IMR-90 (cell line): ENCODE measurements around the gene PRKAG2. TPM values are rescaled to one million over a fixed set of nuclear protein-coding genes. Genes with fewer than 3 reads are reported as not detected.
A peak's percentile ranks its signal among the peaks of the same experiment; 100 is the strongest.

Experiments
- ATAC-seq: fragments of 200-7000 bp; cut with Tn5 transposase; 2 replicates; pipeline ENCODE4 v1.9.1; 2020; ENCODE audit warnings: low read depth, mild to moderate bottlenecking, moderate library complexity
- BruUV-seq: library from RNA; stranded (reverse); fragments of 400-500 nt; replicated peaks from 2 replicates; lab custom pipeline; 2021; lab: Mats Ljungman, UMichigan
- CTCF ChIA-PET: fragments of 300-600 bp; formaldehyde crosslinking; extraction: SDS; loops from one replicate; lab custom pipeline; 2021; ENCODE audit warnings: antibody characterized with exemption; lab: Yijun Ruan, JAX
- POLR2A ChIA-PET: fragments of 300-600 bp; sonication (Branson Sonifier 250); formaldehyde crosslinking; loops from one replicate; lab custom pipeline; 2022; ENCODE audit warnings: antibody characterized with exemption; ENCODE audit not compliant: unreplicated experiment; lab: Charles Lee
- DNase-seq: peaks from one replicate; pipeline ENCODE4 v3.0.0; 2013
- H2AFZ ChIP-seq: replicated peaks from 2 replicates; pipeline ENCODE3; 2013; ENCODE audit warnings: low read length, mild to moderate bottlenecking; ENCODE audit not compliant: poor library complexity
- H2AK5ac ChIP-seq: 2 replicates; pipeline ENCODE4 v1.6.1; 2013; ENCODE audit warnings: low read depth, low read length, inconsistent platforms
- H2AK9ac ChIP-seq: replicated peaks from 2 replicates; pipeline ENCODE3; 2013; ENCODE audit warnings: mild to moderate bottlenecking, low read depth, low read length, moderate library complexity; ENCODE audit not compliant: poor library complexity
- H2BK120ac ChIP-seq: 2 replicates; pipeline ENCODE4 v1.6.1; 2013; ENCODE audit warnings: low read depth, low read length, inconsistent platforms
- H2BK15ac ChIP-seq: 3 replicates; pipeline ENCODE4 v1.6.1; 2013; ENCODE audit warnings: low read depth, low read length, inconsistent platforms
- H2BK20ac ChIP-seq: 2 replicates; pipeline ENCODE4 v1.6.1; 2013; ENCODE audit warnings: low read depth, mild to moderate bottlenecking, inconsistent platforms, low read length, moderate library complexity
- H2BK5ac ChIP-seq: 2 replicates; pipeline ENCODE4 v1.6.1; 2013; ENCODE audit warnings: mild to moderate bottlenecking, low read depth, low read length, inconsistent platforms; ENCODE audit not compliant: poor library complexity, severe bottlenecking
- H3K14ac ChIP-seq: replicated peaks from 2 replicates; pipeline ENCODE4 v1.6.1; 2013; ENCODE audit warnings: low read depth, low read length, inconsistent platforms
- H3K18ac ChIP-seq: 2 replicates; pipeline ENCODE4 v1.6.1; 2013; ENCODE audit warnings: low read depth, low read length, control low read depth
- H3K23ac ChIP-seq: 2 replicates; pipeline ENCODE4 v1.6.1; 2013; ENCODE audit warnings: low read depth, low read length, inconsistent platforms
- H3K27ac ChIP-seq: 2 replicates; pipeline ENCODE4 v1.5.1; 2013; ENCODE audit warnings: mild to moderate bottlenecking, control low read depth, low read length; ENCODE audit not compliant: insufficient read depth
- H3K27me3 ChIP-seq: 2 replicates; pipeline ENCODE4 v1.6.1; 2013; ENCODE audit warnings: low read length; ENCODE audit not compliant: control insufficient read depth, insufficient read depth
- H3K36me3 ChIP-seq: 2 replicates; pipeline ENCODE4 v1.6.1; 2013; ENCODE audit warnings: low read length, mixed read lengths; ENCODE audit not compliant: control insufficient read depth, insufficient read depth
- H3K4ac ChIP-seq: 2 replicates; pipeline ENCODE4 v1.6.1; 2013; ENCODE audit warnings: low read depth, low read length, inconsistent platforms
- H3K4me1 ChIP-seq: 2 replicates; pipeline ENCODE4 v1.6.1; 2013; ENCODE audit warnings: low read length, mixed read lengths; ENCODE audit not compliant: control insufficient read depth, insufficient read depth
- H3K4me2 ChIP-seq: 2 replicates; pipeline ENCODE4 v1.6.1; 2013; ENCODE audit warnings: low read depth, mild to moderate bottlenecking, control low read depth, low read length, moderate library complexity
- H3K4me3 ChIP-seq: 2 replicates; pipeline ENCODE4 v1.5.1; 2013; ENCODE audit warnings: low read depth, mild to moderate bottlenecking, control low read depth, low read length, moderate library complexity; ENCODE audit not compliant: insufficient read depth
- H3K56ac ChIP-seq: 2 replicates; pipeline ENCODE4 v1.6.1; 2013; ENCODE audit warnings: low read length, inconsistent platforms; ENCODE audit not compliant: insufficient read depth; ENCODE audit errors: extremely low read depth
- H3K79me1 ChIP-seq, 2 experiments: 2 replicates each; pipeline ENCODE4 v1.6.1; 2013; ENCODE audit warnings: low read length in 2 of 2, inconsistent platforms in 1 of 2, low read depth in 1 of 2
- H3K9ac ChIP-seq: 2 replicates; pipeline ENCODE4 v1.6.1; 2013; ENCODE audit warnings: low read depth, low read length, control low read depth
- H3K9me1 ChIP-seq: 2 replicates; pipeline ENCODE4 v1.6.1; 2013; ENCODE audit warnings: low read length, inconsistent platforms; ENCODE audit not compliant: insufficient read depth
- H3K9me3 ChIP-seq: 2 replicates; pipeline ENCODE4 v1.6.1; 2013; ENCODE audit warnings: low read length; ENCODE audit not compliant: control insufficient read depth, insufficient read depth
- H4K20me1 ChIP-seq: 2 replicates; pipeline ENCODE4 v1.6.1; 2013; ENCODE audit warnings: low read length, inconsistent platforms; ENCODE audit not compliant: insufficient read depth
- H4K5ac ChIP-seq: 2 replicates; pipeline ENCODE4 v1.6.1; 2013; ENCODE audit warnings: mild to moderate bottlenecking, low read depth, low read length, control low read depth
- H4K8ac ChIP-seq, 2 experiments: 2 replicates each; pipeline ENCODE4 v1.6.1; 2013; ENCODE audit warnings: low read depth in 2 of 2, low read length in 2 of 2, control low read depth in 1 of 2, inconsistent platforms in 1 of 2
- H4K91ac ChIP-seq: 2 replicates; pipeline ENCODE4 v1.6.1; 2013; ENCODE audit warnings: low read depth, low read length, inconsistent platforms; ENCODE audit not compliant: insufficient read depth
- MAZ ChIP-seq: IDR thresholded peaks from 2 replicates; pipeline ENCODE4 v1.6.1; 2012; ENCODE audit warnings: low read depth, mild to moderate bottlenecking, low read length, improper control_type of control experiment, moderate library complexity, borderline replicate concordance
- USF2 ChIP-seq: fragments of 150-350 bp; IDR thresholded peaks from 2 replicates; pipeline ENCODE4 v1.6.1; 2017; ENCODE audit warnings: mild to moderate bottlenecking, antibody characterized with exemption, low read length, low read depth
- WGBS, 2 experiments: methylation state at CpG; one replicate each; pipeline versions ENCODE4 v1.1.5 to v1.1.7; 2013; ENCODE audit warnings: missing lambda C conversion rate in 2 of 2; ENCODE audit not compliant: insufficient read length in 1 of 2; ENCODE audit errors: extremely low coverage in 2 of 2; 5-methylcytosine and 5-hydroxymethylcytosine counted together
- dilution Hi-C: fragments of 300-500 bp; cut with HindIII; formaldehyde crosslinking; loops from one replicate; pipeline ENCODE4 v1.14.3; 2018; ENCODE audit warnings: low sequenced_read_pairs; ENCODE audit not compliant: unreplicated experiment
- in situ Hi-C: fragments of 300-500 bp; cut with MboI; formaldehyde crosslinking; loops from 3 replicates; pipeline ENCODE4 v1.14.3; 2019; ENCODE audit warnings: low sequenced_read_pairs, inconsistent platforms, mixed read lengths
- intact Hi-C: fragments of 100-400 bp; cut with micrococcal nuclease; formaldehyde crosslinking; loops from 2 replicates; pipeline ENCODE4 v1.10.0; 2022
- polyA plus RNA-seq, 3 experiments: library from polyadenylated mRNA; depleted of rRNA; stranded (reverse); fragments of >200 nt; gene quantifications; 2 replicates each; pipeline ENCODE4 v1.2.3, GENCODE V29; 2012; ENCODE audit warnings: low replicate concordance in 1 of 3
- total RNA-seq: library from RNA; depleted of rRNA; stranded (reverse); fragments of >200 nt; gene quantifications from 2 replicates; pipeline ENCODE4 v1.2.3, GENCODE V29; 2012

PRKAG2 gene
- total and polyA plus RNA-seq, 2 of the 4 experiments (the other 2 are of a cell fraction), result 15.4 to 21.6 TPM

- Histone ChIP-seq H2AFZ (peak overlapping the region; percentile 38), H4K8ac (peak overlapping the region; percentile 45 to 59; a peak in 3 of 4 replicates), H3K14ac (0 out of 2 replicates have a peak overlapping the region, but pooled peaks have one; percentile 87), H4K91ac (peak overlapping the region; percentile 99), H3K27ac (peak overlapping the region; percentile 41; the same call in 1 of the 2 replicates), H3K4me2 (peak overlapping the region; percentile 31; the same call in 1 of the 2 replicates), H2BK120ac (peak overlapping the region; percentile 85), H3K9ac (no peak overlapping the region), H3K18ac (no peak overlapping the region), H3K9me3 (no peaks in the 10 kb centered on the region), H2AK9ac (no peak overlapping the region), H2AK5ac (peak overlapping the region; percentile 52; the same call in 1 of the 2 replicates), H3K36me3 (no peaks in the 10 kb centered on the region), H3K79me1 (peaks cover 0 to 9% of the 10 kb centered on the region in 2 experiments; a peak in 1 of 4 replicates), H3K4me3 (no peak overlapping the region), H4K20me1 (no peaks in the 10 kb centered on the region; the same call in 1 of the 2 replicates), H2BK20ac (peak overlapping the region; percentile 99), H4K5ac (peak overlapping the region; percentile 46), H3K4me1 (peaks cover 36% of the 10 kb centered on the region), H3K23ac (no peak overlapping the region), H3K9me1 (peaks cover 22% of the 10 kb centered on the region), H3K27me3 (peaks cover 9% of the 10 kb centered on the region), H2BK15ac (peak overlapping the region; percentile 5; the same call in 1 of the 3 replicates), H2BK5ac (peak overlapping the region; percentile 84), H3K4ac (peak overlapping the region; percentile 95), H3K56ac (no peak overlapping the region)
- CTCF ChIA-PET, result interaction anchor here (0.7 kb wide), 1 partner anchor 312 kb away, joined by 3 read pairs; no protein-coding TSS in a partner anchor
- dilution Hi-C loops (no loop called here), in situ Hi-C loops (loop anchor here (25.0 kb wide), 2 partner anchors 295 to 395 kb away; no protein-coding TSS in a partner anchor), intact Hi-C loops (loop anchor here (5.0 kb wide), 1 partner anchor 445 kb away; no protein-coding TSS in a partner anchor)
- ATAC-seq, result peak; percentile 14
- BruUV-seq, result no TSS peak
- POLR2A ChIA-PET, result interaction anchor here (0.9 kb wide), 1 partner anchor 238 kb away, joined by 3 read pairs; the partner anchor contains the start of gene RHEB
- WGBS, 2 experiments, result 50% methylated on average over 2 of the region's 8 CpGs; no CpG with 5 or more reads in 1 of the 2 experiments
- peak; percentile 88 for DNase-seq
- no peak for TF ChIP-seq USF2
- peak; percentile 79 for TF ChIP-seq MAZ
These were observed 119.6 kb downstream of the PRKAG2 start for GRCh38 chr7:151757274-151757673.
